NCI-H2227 treated with DMSO at 0.1 percent for 48 hours (cell line): ENCODE measurements around the gene ALKBH7.
"Not testable (repeated sequence)": the region's sequence is repeated elsewhere in the genome, so short reads cannot be mapped to it uniquely, and the experiment has no call there.

ENCODE experiments used
- DNase-seq: peaks from one replicate; lab custom pipeline; 2025; lab: John Stamatoyannopoulos, UW

Gene ALKBH7

DNA sequence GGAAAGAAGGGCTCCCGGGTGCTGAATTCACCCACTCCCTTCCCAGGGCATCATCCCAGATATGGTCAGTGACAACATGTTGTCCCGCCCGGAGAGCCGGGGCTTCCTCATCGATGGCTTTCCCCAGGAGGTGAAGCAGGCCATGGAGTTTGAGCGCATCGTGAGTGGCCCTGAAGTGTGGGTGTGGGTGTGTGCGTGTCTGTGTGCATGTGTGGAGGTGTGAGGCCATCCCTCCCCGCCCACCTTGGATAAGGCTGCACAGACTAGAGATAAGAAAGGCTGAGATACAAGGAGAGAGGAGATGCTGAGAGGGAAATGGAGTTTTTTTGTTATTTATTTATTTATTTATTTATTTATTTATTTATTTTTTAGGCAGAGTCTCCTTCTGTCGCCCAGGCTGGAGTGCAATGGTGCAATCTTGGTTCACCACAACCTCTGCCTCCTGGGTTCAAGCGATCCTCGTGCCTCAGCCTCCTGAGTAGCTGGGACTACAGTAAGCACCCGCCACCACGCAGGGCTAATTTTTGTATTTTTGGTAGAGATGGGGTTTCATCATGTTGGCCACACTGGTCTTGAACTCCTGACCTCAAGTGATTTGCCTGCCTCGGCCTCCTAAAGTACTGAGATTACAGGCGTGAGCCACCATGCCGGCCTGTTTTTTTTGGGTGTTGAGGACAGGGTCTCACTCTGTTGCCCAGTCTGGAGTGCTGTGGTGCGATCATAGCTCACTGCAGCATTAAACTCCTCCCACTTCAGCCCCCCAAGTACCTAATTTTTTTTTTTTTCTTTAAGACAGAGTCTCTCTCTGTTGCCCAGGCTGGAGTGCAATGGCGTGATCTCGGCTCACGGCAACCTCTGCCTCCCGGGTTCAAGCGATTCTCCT is 27.7 kb downstream of the ALKBH7 start:
- not testable (repeated sequence) for DNase-seq

GRCh38 chr19:6402058-6402457 is 29.5 kb downstream of the ALKBH7 start:
- no peak for DNase-seq

DNA sequence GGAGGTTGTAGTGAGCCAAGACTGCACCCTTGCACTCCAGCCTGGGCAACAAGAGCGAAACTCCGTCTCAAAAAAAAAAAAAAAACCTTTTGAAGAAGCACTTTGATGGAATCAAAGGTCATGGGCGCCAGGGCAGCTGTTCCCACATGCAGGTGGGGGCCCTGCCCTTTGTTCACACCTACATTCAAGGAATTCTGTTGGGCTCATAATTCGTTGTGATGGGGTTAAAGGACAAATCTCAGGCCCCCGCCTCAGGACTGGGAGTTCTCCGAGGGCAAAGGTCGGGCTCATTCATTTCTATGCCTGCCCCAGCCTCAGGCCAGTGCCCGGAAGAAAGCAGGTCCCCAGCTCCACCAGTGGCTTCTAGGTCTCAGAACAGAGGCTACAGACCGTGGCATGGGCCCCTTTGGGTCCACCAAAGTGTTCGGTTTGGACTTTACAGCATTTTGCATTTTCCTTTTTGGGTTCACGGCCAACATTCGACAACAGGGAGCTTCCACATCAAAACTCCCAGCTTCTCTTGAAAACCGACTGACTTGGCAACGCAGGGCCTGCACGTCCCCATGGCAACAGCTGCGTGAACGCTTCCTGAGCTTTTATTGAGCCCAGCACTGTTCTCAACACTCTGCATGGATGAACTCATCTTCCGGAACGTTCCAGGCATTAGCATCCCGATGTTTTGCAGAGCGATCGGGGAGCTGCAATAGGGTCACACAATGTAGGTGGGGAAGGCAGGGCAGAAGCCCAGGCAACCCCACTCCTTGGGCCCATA is 30.4 kb downstream of the ALKBH7 start:
- peak; percentile 27 for DNase-seq

DNA sequence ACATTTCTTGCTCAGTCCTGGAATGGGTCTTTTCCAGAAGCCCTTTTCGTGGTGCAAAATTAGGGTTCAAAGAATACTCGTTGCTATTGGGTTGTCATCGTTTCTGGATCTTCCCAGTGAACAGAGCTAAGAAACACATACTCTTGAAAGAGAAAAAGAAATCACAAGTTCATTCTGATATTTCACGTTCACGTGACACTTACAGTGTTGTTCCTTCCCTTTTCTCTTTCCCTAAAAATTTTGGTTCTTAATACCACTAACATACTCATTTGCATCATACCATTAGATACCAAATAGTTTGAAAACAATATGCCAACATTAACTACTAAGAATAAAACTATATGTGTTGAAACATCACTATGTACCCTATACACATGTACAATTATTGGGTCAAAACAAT is 33.8 kb downstream of the ALKBH7 start:
- no peak for DNase-seq

GRCh38 chr19:6409346-6409745 is 36.8 kb downstream of the ALKBH7 start:
- no peak for DNase-seq

DNA sequence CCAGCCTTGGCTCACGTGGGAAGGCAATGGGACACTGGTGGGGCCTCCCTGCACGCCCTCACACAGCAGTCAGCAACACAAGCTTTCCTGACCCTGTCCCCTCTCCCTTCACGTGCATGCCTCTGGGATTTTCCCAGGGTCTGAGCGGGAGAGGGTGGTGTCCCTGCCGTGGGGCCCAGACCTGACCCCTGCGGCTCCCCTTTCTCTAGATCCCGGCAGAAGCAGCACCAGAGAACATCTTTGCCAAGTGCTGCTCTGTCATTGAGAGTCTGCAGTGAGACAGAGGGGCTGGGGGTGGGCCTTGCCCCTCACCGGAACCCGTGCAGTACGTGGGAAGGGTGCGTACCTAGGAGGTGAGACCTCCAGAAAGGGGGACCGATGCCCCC is 39.5 kb downstream of the ALKBH7 start:
- DNase-seq = no peak

- no peak for DNase-seq
These were observed 40.0 kb downstream of the ALKBH7 start for GRCh38 chr19:6412447-6413091.

GRCh38 chr19:6413291-6413690 is 40.7 kb downstream of the ALKBH7 start:
- DNase-seq = no peak

GRCh38 chr19:6413721-6414643 is 41.4 kb downstream of the ALKBH7 start:
- DNase-seq = no peak

DNA sequence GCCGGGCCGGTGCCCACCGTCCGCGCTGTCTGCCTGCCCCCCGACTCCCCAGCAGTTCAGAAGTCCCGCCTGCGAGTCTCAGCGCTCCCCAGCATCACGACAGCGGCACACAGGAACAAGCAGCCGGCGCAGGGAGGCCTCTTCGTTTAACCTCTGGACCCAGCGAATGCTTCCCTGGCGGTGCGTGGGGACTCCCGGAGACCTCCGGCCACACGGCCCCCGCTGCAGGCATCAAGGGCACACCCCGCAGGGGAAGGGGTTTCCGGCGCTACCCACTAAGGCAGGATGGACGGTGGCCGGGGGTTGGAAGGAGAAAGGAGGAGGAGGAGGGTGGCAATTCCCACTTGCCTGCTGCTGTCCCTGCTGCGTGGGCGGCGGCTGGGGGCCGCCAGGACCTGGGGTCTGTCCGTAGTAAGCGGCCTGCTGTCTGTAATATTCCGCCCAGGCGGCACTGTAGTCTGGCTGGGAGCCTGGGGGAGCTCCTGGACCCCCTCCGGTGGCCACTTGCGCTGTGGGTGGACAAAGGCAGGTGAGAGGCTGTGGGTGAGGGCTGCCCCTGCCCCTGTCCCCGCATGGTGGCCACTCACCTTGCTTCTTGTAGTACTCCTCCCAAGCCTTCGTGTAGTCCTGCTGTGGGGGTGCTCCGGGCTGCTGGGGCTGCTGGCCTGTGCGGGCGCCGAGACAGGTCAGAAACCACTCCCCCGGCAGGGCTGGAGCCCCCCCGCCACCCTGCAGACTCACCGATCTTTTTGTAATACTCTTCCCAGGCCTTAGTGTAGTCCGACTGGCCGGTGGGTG is 42.4 kb downstream of the ALKBH7 start:
- DNase-seq = no peak

- DNase-seq = no peak
These were observed 43.1 kb downstream of the ALKBH7 start for GRCh38 chr19:6415591-6416190.

DNA sequence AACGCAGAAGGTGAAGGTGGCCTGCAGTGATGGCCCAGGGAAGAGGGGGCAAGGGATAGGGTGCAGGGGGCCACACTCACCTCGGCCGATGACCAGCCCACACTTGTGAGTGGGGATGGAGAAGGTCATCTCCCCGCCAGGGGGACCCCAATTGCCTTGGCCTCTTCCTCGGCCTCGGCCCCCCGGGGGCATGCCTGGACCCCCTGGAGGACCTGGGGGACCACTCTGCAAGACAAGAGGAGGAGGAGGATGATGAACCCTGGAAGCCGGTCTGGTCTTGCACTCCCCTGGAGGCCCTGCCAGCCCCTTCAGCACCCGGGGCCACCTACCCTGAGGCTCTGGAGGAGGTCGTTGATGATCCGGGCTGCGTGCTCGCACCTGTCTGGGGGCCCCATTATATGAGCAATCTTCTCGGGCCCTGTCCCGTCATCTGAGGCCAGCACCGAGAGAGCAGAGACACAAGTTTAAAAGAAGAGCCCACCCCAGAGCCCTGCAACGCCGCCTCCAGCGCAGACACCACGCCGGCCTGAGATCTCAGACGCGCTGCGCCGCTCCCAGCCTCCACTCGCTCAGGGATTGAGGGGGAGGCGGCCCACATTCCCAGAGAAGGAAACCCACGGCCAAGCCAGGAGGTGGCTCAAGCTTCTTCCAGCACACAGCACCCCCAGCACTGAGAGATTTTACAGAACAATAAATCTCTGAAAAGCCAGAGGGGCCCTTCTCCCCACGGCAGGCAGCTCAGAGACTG is 44.2 kb downstream of the ALKBH7 start:
- no peak for DNase-seq

GRCh38 chr19:6417713-6418561 is 45.3 kb downstream of the ALKBH7 start:
- no peak for DNase-seq

DNA sequence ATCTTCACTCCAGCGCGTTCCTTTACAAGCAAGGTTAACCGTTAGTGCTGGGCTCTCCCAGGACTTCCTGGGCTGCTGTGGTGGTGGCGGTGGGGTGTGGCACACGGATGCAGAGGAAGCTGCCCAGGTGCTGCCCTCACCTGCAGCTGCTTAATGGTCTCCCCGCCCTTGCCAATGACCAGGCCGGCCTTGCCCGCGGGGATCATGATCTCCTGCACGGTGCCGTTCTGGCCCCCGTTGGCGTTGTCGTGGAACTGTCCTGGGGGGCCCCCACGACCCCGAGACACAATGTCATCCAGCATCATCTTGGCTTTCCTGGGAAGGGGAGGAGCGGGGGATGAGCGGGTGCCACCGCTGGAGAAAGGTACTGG is 46.0 kb downstream of the ALKBH7 start:
- no peak for DNase-seq

DNA sequence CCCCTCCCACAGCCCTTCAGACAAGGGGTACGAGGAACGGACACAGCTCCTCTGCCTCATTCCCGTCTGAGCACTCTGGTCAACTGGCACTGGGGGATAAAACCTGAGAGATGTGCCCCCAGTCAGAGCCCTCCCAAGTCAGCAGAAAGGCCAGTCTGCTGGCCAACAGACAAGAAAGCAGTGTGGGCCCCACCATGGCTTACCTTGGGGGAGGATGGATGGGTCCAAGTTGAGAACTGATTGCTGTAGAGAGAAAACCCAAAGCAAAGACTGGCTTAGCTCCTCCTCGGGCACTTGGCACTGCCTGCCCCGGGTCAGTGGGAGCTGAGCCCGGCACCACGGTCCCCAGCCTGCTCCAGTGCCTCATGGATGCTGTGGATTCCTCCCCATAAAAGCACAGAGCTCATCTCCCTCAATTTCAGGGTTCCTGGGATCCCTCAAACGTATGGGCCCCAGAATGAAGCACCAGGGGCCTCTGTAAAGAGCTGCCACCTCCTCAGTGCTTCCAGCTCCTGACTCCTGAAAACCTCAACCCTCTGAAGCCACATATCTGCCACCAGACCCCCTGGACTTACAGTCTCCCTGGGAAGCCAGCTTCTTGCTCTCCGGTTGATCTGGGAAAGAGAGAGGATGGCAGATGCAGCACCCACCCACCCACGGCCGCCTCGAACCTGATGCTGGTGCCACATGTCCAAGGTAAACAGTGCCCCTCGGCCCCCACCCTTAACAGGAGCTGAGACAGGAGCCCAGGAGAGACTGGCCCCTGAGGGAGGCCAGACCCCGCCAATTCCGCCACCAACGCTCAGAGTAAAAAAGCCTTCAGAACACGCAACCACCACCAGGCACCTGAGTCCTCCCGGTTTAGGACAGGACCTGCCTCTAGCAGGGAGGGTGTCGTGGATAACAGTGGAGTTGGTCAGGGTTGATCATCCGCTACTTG is 48.8 kb downstream of the ALKBH7 start:
- no peak for DNase-seq

GRCh38 chr19:6423499-6424194 is 51.1 kb downstream of the ALKBH7 start:
- DNase-seq = peak; percentile 8
